ENCODE measurements around the gene LIN52.
"Not testable (repeated sequence)": the region's sequence is repeated elsewhere in the genome, so short reads cannot be mapped to it uniquely, and the experiment has no call there.

LIN52 gene

DNA sequence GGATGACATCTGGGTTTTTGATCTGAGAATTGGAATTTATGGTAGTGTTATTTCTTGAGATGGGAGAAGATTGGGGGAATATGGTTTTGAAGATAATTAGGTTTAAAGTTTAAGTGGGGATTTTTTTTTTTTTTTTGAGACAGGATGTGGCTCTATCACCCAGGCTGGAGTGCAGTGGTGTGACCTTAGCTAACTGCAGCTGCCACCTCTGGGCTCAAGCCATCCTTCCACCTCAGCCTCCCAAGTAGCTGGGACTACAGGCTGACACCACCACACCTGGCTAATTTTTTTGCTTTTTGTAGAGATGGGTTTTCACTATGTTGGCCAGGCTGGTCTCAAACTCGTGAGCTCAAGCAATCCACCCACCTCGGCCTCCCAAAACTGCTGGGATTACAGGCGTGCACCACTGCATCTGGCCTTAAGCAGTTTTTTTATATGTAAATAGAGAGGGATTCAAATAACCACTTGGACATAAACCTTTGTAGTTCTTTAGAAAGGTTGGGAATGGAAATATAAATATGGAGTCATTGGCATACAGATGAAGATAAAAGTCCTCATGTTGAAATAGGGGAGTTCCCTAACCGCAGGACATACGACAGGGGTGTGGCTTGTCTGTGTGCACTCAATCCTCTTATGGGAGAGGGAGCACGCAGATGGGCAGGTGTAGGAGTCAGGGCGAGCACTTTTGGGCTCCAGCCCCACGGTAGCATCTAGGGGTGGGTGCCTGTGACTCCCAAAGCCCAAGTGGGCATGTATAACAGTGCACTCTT, 4.7 kb downstream of the LIN52 start:
- no peak overlapping the region for H3K4me3 ChIP-seq (ENCODE audit: low read length)
- TF ChIP-seq, protein P1, sequence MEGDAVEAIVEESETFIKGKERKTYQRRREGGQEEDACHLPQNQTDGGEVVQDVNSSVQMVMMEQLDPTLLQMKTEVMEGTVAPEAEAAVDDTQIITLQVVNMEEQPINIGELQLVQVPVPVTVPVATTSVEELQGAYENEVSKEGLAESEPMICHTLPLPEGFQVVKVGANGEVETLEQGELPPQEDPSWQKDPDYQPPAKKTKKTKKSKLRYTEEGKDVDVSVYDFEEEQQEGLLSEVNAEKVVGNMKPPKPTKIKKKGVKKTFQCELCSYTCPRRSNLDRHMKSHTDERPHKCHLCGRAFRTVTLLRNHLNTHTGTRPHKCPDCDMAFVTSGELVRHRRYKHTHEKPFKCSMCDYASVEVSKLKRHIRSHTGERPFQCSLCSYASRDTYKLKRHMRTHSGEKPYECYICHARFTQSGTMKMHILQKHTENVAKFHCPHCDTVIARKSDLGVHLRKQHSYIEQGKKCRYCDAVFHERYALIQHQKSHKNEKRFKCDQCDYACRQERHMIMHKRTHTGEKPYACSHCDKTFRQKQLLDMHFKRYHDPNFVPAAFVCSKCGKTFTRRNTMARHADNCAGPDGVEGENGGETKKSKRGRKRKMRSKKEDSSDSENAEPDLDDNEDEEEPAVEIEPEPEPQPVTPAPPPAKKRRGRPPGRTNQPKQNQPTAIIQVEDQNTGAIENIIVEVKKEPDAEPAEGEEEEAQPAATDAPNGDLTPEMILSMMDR (conservative IDR thresholded peaks at IDR 0.05; ENCODE audit: low read length) = no peak
- DNase-seq (ENCODE audit: low read depth) = no peak

DNA sequence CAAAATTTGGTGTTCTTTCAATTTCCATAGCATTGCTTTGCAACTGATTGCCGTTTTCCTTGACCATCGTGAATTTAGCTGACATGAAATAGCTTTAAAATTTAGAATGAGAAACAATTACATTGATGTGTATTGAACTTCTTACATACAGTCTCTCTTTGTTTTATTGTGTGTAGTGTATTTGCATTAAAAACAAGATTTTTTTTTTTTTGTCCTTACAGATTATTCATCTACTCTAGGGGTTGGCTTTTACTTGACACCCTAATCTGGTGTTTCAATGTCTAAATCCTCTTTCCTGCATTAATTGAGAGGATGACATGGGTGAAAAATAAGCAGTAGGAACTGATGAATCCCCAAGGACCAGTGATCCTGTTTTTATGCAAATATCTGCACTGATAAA, 20.6 kb downstream of the LIN52 start:
- TF ChIP-seq, protein P1 (conservative IDR thresholded peaks at IDR 0.05; ENCODE audit: low read length) = no peak
- no peak overlapping the region for H3K4me3 ChIP-seq (ENCODE audit: low read length)
- DNase-seq (ENCODE audit: low read depth) = no peak

GRCh38 chr14:74109369-74109768, 24.6 kb downstream of the LIN52 start:
- no peak overlapping the region for H3K4me3 ChIP-seq (ENCODE audit: low read length)
- TF ChIP-seq, protein P1 (conservative IDR thresholded peaks at IDR 0.05; ENCODE audit: low read length) = no peak
- peak; percentile 1 for DNase-seq (ENCODE audit: low read depth)

DNA sequence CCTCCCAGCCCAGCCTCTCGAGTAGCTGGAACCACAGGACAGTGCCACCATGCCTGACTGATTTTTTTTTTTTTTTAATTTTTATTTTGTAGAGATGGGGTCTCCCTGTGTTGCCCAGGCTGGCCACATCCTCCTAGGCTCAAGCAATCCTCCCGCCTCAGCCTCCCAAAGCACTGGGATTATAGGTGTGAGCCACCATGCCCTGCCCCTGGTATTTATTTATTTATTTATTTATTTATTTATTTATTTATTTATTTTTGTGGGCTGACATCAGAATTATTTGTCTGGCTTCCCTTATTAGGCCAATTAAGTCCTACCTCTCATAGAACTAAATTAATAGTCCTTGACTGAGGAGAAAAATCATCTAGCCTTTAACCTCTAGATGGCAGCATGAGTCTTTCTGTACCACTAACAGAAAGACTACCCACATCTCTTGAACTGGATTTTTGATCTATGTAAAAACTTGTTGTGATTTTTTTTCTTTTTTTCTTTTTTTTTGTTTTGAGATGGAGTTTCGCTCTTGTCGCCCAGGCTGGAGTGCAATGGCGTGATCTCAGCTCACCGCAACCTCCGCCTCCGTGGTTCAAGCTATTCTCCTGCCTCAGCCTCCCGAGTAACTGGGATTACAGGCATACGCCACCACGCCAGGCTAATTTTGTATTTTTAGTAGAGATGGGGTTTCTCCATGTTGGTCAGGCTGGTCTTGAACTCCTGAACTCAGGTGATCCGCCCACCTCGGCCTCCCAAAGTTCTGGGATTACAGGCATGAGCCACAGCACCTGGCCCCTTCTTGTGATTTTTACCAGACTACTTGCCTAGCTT, 26.9 kb downstream of the LIN52 start:
- TF ChIP-seq, protein P1 (conservative IDR thresholded peaks at IDR 0.05; ENCODE audit: low read length) = peak; percentile 69
- peak; percentile 68 for DNase-seq (ENCODE audit: low read depth)
- not testable (repeated sequence) for H3K4me3 ChIP-seq (ENCODE audit: low read length)

- DNase-seq (ENCODE audit: low read depth); H3K4me3 ChIP-seq (ENCODE audit: low read length): not testable (repeated sequence)
Observed at GRCh38 chr14:74125487-74125886, 40.7 kb downstream of the LIN52 start.

GRCh38 chr14:74126315-74127013, 41.7 kb downstream of the LIN52 start:
- H3K4me3 ChIP-seq (ENCODE audit: low read length) = no peak overlapping the region
- no peak for DNase-seq (ENCODE audit: low read depth)
- TF ChIP-seq, protein P1 (conservative IDR thresholded peaks at IDR 0.05; ENCODE audit: low read length) = no peak

GRCh38 chr14:74127634-74128033, 42.9 kb downstream of the LIN52 start:
- TF ChIP-seq, protein P1 (conservative IDR thresholded peaks at IDR 0.05; ENCODE audit: low read length) = no peak
- no peak overlapping the region for H3K4me3 ChIP-seq (ENCODE audit: low read length)
- no peak for DNase-seq (ENCODE audit: low read depth)
